ENCODE data around the gene FLNC. TPM values are rescaled to one million over a fixed set of nuclear protein-coding genes. Genes with fewer than 3 reads are reported as not detected.

FLNC gene
- total and polyA plus RNA-seq, 9 donors, result 339 to 779 (median 470) TPM

GRCh38 chr7:128885370-128886187, 55.4 kb downstream of the FLNC start:
- Histone ChIP-seq H3K27ac (ENCODE audit: low read length) (no peak overlapping the region), H3K4me1 (ENCODE audit: control insufficient read depth, insufficient read depth, low read length) (peaks cover 9% of the 10 kb centered on the region), H3K4me3 (ENCODE audit: low read length) (no peak overlapping the region), H3K27me3 (ENCODE audit: control insufficient read depth, insufficient read depth, low read length) (peaks cover 18% of the 10 kb centered on the region), H3K9me3 (replicated peaks; ENCODE audit: control insufficient read depth, low read depth, low read length) (no peaks in the 10 kb centered on the region), H3K36me3 (ENCODE audit: control insufficient read depth, insufficient read depth, low read length) (no peaks in the 10 kb centered on the region)
- 92% methylated on average over 2 of the region's 10 CpGs for WGBS (ENCODE audit: insufficient coverage)
- no peak for DNase-seq

DNA sequence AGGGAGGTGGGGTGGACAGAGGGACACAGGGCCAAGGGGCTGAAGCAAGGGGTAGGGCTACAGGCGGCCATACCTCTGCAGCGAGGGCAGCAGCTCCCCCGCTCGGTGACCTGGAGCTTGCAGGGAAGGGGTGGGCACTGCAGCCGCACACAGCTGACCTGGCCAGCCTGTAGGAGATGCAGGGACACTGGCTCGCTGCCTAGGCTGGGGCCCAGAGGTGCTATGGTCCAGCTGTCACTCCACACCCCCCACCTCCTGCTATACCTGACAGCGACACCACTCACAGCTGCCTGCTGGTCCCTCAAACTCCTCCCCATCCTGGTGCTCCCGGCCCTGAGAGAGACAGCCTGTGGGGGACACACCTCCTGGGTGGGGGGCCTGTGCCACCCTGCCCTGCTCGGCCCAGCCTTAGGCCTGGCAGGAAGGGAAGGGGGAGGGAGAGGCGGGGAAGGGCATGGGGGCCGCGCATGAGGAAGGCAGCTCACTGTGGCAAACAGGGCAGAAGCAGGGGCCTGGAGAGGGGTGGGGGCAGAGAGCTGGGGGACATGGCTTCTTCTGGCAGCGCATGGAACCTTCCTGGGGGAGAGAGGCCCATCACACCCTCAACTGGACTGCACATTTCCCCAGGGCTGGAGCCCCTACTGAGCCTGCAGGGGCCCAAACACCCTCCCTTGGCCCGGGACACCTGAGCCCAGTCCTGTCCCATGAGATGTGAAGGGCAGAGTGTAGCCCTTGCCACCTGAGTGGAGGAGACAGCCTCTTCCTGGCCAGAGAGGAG, 56.4 kb downstream of the FLNC start:
- H3K4me1 ChIP-seq (ENCODE audit: control insufficient read depth, insufficient read depth, low read length), result peaks cover 2% of the 10 kb centered on the region
- DNase-seq, result no peak
- no peaks in the 10 kb centered on the region for H3K9me3 ChIP-seq (replicated peaks; ENCODE audit: control insufficient read depth, low read depth, low read length)
- no peak overlapping the region for H3K27ac ChIP-seq (ENCODE audit: low read length)
- H3K27me3 ChIP-seq (ENCODE audit: control insufficient read depth, insufficient read depth, low read length), result peaks cover 25% of the 10 kb centered on the region
- no peak overlapping the region for H3K4me3 ChIP-seq (ENCODE audit: low read length)
- no peaks in the 10 kb centered on the region for H3K36me3 ChIP-seq (ENCODE audit: control insufficient read depth, insufficient read depth, low read length)
- WGBS (ENCODE audit: insufficient coverage), result 45% methylated on average over 7 of the region's 14 CpGs

GRCh38 chr7:128887169-128888038, 57.2 kb downstream of the FLNC start:
- Histone ChIP-seq H3K27me3 (ENCODE audit: control insufficient read depth, insufficient read depth, low read length) (peaks cover 31% of the 10 kb centered on the region), H3K4me3 (ENCODE audit: low read length) (no peak overlapping the region), H3K9me3 (replicated peaks; ENCODE audit: control insufficient read depth, low read depth, low read length) (no peaks in the 10 kb centered on the region), H3K27ac (ENCODE audit: low read length) (no peak overlapping the region), H3K36me3 (ENCODE audit: control insufficient read depth, insufficient read depth, low read length) (no peaks in the 10 kb centered on the region), H3K4me1 (ENCODE audit: control insufficient read depth, insufficient read depth, low read length) (peaks cover 2% of the 10 kb centered on the region)
- DNase-seq, result no peak
- 100% methylated on average over 3 of the region's 7 CpGs for WGBS (ENCODE audit: insufficient coverage)

- Histone ChIP-seq H3K4me1 (ENCODE audit: control insufficient read depth, insufficient read depth, low read length) (peaks cover 2% of the 10 kb centered on the region), H3K9me3 (replicated peaks; ENCODE audit: control insufficient read depth, low read depth, low read length) (no peaks in the 10 kb centered on the region), H3K27ac (ENCODE audit: low read length) (no peak overlapping the region), H3K36me3 (ENCODE audit: control insufficient read depth, insufficient read depth, low read length) (no peaks in the 10 kb centered on the region), H3K27me3 (ENCODE audit: control insufficient read depth, insufficient read depth, low read length) (peaks cover 35% of the 10 kb centered on the region), H3K4me3 (ENCODE audit: low read length) (no peak overlapping the region)
- no peak for DNase-seq
- 92% methylated on average over 5 of the region's 7 CpGs for WGBS (ENCODE audit: insufficient coverage)
Measured at GRCh38 chr7:128888039-128888755, 58.0 kb downstream of the FLNC start.

- 57% methylated on average over 5 of the region's 11 CpGs for WGBS (ENCODE audit: insufficient coverage)
- DNase-seq, result no peak
- no peak overlapping the region for H3K4me3 ChIP-seq (ENCODE audit: low read length)
- no peaks in the 10 kb centered on the region for H3K36me3 ChIP-seq (ENCODE audit: control insufficient read depth, insufficient read depth, low read length)
- peaks cover 35% of the 10 kb centered on the region for H3K27me3 ChIP-seq (ENCODE audit: control insufficient read depth, insufficient read depth, low read length)
- no peaks in the 10 kb centered on the region for H3K9me3 ChIP-seq (replicated peaks; ENCODE audit: control insufficient read depth, low read depth, low read length)
- H3K27ac ChIP-seq (ENCODE audit: low read length), result no peak overlapping the region
- peaks cover 2% of the 10 kb centered on the region for H3K4me1 ChIP-seq (ENCODE audit: control insufficient read depth, insufficient read depth, low read length)
Measured at GRCh38 chr7:128888756-128889095, 58.5 kb downstream of the FLNC start.

- Histone ChIP-seq H3K36me3 (ENCODE audit: control insufficient read depth, insufficient read depth, low read length) (no peaks in the 10 kb centered on the region), H3K4me3 (ENCODE audit: low read length) (no peak overlapping the region), H3K9me3 (replicated peaks; ENCODE audit: control insufficient read depth, low read depth, low read length) (no peaks in the 10 kb centered on the region), H3K4me1 (ENCODE audit: control insufficient read depth, insufficient read depth, low read length) (peaks cover 2% of the 10 kb centered on the region), H3K27me3 (ENCODE audit: control insufficient read depth, insufficient read depth, low read length) (peaks cover 35% of the 10 kb centered on the region), H3K27ac (ENCODE audit: low read length) (no peak overlapping the region)
- no CpG with 5 or more reads among the region's 8 CpGs for WGBS (ENCODE audit: insufficient coverage)
- no peak for DNase-seq
Measured at GRCh38 chr7:128889121-128889520, 58.9 kb downstream of the FLNC start.

GRCh38 chr7:128890306-128891109, 60.3 kb downstream of the FLNC start:
- H3K4me3 ChIP-seq (ENCODE audit: low read length), result no peak overlapping the region
- no peak overlapping the region for H3K27ac ChIP-seq (ENCODE audit: low read length)
- peaks cover 35% of the 10 kb centered on the region for H3K27me3 ChIP-seq (ENCODE audit: control insufficient read depth, insufficient read depth, low read length)
- H3K4me1 ChIP-seq (ENCODE audit: control insufficient read depth, insufficient read depth, low read length), result peaks cover 2% of the 10 kb centered on the region
- H3K9me3 ChIP-seq (replicated peaks; ENCODE audit: control insufficient read depth, low read depth, low read length), result no peaks in the 10 kb centered on the region
- DNase-seq, result no peak
- 26% methylated on average over 59 of the region's 67 CpGs for WGBS (ENCODE audit: insufficient coverage)
- no peaks in the 10 kb centered on the region for H3K36me3 ChIP-seq (ENCODE audit: control insufficient read depth, insufficient read depth, low read length)

DNA sequence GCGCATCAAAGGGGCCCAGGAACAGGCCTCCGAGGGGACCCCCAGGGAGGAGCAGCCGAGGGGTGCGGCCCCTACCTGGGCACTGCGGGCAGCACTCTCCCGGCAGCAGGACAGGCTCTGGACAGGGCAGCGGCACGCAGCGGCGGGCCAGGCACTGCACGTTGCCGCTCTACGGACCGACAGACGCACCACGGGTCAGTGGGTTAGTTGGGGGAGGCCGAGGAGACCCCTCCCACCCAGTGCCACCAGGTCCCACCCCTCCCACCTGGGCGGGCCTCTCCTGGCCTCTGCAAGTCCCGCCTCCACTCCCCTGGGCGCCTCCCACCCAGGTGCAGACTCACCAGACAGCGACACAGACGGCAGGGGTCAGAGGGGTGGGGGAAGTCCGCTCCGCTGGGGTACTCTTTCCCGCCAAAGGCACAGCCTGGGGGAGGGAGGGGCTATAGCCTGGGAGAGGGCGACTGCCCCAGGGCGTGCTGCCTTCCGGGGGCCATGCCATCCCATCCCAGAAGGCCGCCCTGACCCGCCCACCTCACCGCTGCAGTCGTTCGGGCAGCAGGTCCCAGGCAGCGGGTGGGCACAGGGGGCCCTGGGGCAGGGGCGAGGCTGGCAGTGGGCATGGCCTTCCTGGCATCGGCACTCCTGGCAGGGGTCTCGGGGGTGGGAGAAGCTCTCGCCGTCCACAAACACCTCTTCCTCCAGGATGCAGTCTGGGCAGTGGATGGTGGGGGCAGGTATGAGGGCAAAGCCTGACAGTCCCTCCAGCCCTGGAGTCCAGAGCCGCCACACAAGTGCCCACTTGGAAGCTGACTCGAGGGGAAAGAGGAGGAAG, 61.1 kb downstream of the FLNC start:
- no peak overlapping the region for H3K27ac ChIP-seq (ENCODE audit: low read length)
- DNase-seq, result no peak
- H3K36me3 ChIP-seq (ENCODE audit: control insufficient read depth, insufficient read depth, low read length), result no peaks in the 10 kb centered on the region
- no peak overlapping the region for H3K4me3 ChIP-seq (ENCODE audit: low read length)
- 34% methylated on average over 21 of the region's 41 CpGs for WGBS (ENCODE audit: insufficient coverage)
- peaks cover 35% of the 10 kb centered on the region for H3K27me3 ChIP-seq (ENCODE audit: control insufficient read depth, insufficient read depth, low read length)
- peaks cover 2% of the 10 kb centered on the region for H3K4me1 ChIP-seq (ENCODE audit: control insufficient read depth, insufficient read depth, low read length)
- H3K9me3 ChIP-seq (replicated peaks; ENCODE audit: control insufficient read depth, low read depth, low read length), result no peaks in the 10 kb centered on the region
